Stimulated activated CD8-positive, alpha-beta memory T cell treated with anti-CD3 and anti-CD28 coated beads, Interleukin-15, amount 100 ng/mL, for 48 hours (primary cell): ENCODE data around the gene AMMECR1.
"Not testable (repeated sequence)": the region's sequence is repeated elsewhere in the genome, so short reads cannot be mapped to it uniquely, and the experiment has no call there.

Experiments used
- DNase-seq, 2 donors: peaks; one replicate each; pipeline ENCODE4 v3.0.0-alpha.2; 2020; ENCODE audit warnings: low read depth in 2 of 2

Gene AMMECR1

DNA sequence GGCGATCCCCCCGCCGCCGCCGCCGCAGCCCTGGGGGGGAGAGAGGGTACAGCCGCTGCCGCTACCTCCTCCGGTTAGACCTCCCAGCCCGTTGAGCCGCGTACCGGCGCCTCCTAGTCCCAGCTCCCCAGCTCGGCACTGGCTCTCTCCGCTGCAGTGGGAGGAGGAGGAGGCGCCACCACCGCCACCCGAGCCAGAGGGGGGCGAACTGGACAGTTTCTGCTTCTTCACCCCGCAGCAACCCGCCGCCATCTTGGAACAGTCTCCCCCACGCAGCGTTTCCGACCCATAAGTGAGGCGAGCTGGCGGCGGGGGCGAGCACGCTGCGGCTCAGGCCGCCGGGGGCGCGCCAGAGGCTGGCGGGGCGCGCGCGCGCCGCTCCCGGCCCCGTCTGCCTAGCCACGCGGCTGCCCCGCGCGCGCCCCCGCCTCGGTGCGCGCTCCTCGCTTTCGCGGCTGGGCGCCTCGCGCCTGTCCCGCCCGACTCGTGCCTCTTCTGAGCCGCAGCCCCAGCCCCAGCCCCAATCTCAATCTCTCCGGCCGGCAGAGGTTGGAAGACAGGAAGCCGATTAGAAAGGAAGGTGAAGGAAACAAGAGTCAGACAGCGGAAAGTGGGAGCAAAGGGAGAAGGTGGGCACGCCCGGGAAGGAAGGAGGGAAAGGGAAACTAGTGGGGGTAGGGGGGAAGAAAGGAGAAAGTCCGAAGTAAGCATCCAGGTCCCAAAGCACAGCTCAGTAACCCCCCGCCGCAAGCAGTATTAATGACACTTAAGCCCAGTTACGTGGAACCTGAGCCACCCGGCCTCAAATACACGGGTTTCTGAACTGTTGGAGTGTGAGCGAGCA, at the start of gene AMMECR1:
TSS of gene AMMECR1 (minus strand) at position 266 of the 844 bp plus-strand sequence. CDS start at position 252, 14 bp downstream.
- peak; percentile 66 to 74 for DNase-seq

DNA sequence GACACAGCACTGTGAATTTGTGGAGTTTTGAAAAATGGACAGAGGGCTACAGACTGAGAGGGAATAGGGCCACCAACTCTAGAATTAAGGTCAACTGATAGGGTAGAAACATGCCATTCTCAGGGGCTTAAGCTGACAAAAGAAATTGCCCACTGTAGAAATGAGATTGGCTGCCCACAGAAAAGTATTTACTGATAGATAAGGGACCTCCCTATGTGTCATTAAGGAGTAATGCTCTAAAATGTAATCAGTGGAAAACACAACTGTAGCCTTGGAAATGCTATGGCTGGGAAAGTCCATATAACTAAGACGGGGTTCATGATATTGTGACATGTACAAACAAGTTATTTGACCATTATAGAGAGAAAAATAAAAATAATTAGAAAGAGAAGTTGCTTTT, 45.4 kb upstream of the AMMECR1 start:
- DNase-seq = no peak

DNA sequence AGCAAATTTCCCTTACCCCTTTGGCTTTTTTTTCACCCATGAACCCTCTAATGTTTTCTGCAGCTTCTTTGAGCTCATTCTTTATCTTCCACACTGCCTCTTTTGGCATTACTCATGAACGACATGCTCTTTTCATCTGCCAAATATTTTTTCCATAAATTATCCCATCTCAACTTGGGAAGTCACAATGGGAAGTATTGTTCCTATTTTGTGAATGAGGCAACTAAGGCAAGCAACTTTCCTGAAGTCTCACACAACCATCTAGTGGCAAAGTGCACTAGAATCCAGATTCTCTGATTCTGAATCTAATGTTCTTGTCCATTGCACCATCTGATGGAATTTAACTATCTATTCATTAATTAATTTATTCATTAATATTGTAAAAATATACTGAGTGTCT, 41.4 kb upstream of the AMMECR1 start:
- no peak for DNase-seq

DNA sequence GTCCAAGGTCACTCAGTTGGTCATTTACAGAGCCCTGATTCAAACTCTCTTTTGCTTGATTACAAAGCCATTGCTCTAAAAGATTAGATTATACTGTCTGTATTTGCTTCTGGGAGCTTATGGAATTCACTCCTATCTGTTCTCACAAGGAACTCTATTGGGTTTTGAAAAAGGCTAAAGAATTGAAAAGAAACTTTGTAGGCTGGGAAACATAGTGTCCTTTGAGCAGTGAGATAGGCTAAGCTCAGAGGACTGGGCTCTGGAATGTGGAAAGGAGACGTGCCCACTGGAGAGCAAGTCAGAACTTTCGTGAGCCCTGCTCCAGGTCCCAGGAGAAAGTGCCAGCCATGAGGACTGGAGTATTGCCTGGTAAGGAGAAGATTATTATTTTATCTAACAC, 40.7 kb upstream of the AMMECR1 start, which contains the start of gene RTL9:
TSS of gene RTL9 (plus strand) at position 301 of the 400 bp plus-strand sequence. CDS start 91,770 bp downstream, outside the sequence.
- no peak for DNase-seq

DNA sequence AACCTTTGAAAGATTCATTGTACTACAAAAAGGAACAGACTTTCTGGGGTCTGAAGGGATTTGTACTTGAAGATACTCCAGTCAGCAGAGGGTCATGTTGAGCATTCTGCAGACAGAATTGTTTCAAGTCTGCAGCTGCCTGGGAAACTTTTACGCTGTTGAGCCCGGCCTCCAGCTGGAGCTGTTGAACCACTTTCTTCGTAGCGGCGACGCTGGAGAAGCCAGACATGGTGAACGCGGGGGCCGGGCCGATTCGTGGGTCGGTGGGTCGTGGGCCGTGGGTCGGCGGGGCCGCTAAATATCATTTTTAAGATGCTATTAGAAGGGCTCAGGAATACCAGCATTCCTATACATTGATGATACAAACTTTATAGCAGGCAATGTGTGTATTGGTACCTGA, 28.8 kb upstream of the AMMECR1 start:
- no peak for DNase-seq

DNA sequence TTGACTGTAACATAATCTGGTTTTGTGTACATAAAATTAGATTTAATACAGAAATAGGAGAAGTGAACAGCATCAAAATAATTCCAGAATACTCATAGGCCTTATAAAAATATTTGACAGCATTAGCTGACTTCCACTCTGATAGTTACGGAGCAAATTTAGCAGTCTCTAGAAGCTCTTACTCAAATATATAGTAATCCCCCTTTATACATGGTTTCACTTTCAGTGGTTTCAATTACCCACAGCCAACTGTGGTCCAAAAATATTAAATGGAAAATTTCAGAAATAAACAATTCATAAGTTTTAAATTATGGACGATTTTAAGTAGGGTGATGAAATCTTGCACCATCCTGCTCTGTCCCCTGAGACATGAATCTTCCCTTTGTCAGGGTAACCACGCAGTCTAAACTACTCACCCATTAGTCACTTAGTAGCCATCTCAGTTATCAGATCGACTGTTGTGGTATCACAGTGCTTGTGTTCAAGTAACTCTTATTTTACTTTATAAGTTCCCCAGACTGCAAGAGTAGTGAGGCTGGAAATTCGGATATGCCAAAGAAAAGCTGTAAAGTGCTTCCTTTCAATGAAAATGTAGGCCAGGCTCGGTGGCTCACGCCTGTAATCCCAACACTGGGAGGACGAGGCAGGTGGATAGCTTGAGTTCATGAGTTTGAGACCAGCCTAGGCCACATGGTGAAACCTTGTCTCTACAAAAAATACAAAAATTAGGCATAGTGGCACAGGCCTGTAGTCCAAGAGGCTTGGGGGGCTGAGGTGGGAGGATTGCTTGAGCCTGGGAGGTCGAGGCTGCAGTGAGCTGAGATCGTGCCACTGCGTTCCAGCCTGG, 23.5 kb upstream of the AMMECR1 start:
- DNase-seq = no peak

DNA sequence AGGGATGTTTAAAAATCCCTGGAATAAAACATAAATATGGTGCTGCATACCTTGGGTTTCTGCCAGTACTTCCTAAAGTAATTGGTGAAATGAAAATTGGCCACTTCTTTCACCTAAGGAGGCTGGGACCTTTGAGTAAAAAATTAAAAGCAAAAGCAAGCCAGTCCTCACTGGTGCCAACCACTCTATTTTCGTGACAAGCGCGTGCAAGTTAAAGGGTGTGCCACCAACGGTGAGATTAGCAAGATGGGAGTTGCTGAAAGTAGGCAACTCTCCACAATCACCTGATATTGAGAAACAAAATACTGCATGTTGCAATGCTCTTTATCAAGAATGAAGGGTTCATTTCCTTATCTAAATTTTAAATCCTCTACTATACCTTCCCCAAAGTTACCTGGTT, 21.1 kb upstream of the AMMECR1 start:
- DNase-seq = no peak

DNA sequence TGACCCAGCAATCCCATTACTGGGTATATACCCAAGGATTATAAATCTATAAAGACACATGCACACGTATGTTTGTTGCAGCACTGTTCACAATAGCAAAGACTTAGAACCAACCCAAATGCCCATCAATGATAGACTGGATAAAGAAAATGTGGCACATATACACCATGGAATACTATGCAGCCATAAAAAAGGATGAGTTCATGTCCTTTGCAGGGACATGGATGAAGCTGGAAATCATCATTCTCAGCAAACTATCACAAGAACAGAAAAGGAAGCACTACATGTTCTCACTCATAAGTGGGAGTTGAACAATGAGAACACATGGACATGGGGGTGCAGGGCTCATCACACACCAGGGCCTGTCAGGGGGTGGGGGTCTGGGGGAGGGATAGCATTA, 15.6 kb upstream of the AMMECR1 start:
- not testable (repeated sequence) for DNase-seq

DNA sequence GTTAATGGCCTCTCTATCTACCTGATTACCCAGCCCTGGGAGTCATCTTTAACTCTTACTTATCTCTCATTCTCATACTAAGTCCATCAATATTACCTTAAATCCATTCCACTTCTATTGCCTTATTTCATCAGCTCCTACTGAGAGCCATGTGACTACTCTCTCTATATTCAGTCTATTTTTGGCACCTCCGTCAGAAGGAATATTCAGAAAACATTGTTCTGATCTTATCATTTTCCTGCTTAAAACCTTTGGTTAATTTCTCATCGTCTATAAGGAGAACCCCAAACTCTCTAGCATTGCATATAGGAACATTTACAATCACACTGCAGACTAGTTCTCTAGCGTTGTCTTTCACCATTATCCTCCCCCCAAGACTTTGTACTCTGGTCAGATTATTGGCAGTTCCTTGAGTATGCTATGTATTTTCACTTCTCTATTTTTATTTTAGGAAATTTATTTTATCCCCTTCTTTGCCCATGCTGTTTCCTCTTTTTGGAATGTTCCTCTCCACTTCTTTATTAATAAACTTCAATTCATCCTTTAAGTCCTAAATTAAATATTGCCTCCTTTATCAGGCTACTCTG, 13.7 kb upstream of the AMMECR1 start:
- DNase-seq = no peak

DNA sequence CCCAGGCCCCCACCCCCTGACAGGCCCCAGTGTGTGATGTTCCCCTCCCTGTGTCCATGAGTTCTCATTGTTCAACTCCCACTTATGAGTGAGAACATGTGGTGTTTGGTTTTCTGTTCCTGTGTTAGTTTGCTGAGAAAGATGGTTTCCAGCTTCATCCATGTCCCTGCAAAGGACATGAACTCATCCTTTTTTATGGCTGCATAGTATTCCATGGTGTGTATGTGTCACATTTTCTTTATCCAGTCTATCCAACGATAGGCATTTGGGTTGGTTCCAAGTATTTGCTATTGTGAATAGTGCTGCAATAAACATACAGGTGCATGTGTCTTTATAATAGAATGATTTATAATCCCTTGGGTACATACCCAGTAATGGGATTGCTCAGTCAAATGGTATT, 10.7 kb upstream of the AMMECR1 start:
- DNase-seq = not testable (repeated sequence)

DNA sequence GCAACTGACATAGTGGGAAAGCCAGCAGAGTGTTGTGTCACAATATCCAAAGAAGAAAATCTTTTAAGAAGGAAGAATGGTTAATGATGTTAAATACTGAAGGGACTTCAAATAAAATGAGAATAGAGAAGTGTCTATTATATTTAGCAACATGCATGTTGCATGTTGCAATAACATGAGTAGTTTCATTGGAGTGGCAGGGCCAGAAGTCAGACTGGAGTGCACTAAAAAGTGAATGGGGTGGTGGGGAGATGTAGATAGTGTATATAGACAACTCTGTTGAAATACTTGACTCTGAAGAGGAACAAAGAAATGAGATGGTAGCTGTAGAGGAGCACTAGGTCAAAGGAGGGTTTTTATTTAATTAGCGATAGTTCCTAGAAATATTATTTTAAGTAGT, 9.5 kb upstream of the AMMECR1 start:
- DNase-seq = no peak

DNA sequence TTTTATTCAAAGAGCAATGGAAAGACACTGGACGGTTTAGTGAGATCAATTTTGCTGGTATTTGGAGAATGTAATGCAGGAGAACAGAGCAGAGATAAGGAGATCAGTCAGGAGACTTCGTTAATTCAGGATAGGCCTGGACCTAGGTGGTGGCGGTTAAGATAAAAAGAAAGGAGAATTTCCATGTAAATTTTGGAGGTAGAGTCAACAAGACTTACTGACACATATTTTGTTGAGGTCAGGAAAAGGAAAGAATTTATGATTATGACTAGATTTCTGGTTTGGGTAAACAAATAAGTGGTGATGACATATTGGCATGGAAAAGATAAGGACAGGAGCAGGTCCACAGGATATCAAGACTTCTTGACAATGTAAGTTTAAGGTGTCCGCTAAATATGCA, 8.8 kb upstream of the AMMECR1 start:
- DNase-seq = no peak

DNA sequence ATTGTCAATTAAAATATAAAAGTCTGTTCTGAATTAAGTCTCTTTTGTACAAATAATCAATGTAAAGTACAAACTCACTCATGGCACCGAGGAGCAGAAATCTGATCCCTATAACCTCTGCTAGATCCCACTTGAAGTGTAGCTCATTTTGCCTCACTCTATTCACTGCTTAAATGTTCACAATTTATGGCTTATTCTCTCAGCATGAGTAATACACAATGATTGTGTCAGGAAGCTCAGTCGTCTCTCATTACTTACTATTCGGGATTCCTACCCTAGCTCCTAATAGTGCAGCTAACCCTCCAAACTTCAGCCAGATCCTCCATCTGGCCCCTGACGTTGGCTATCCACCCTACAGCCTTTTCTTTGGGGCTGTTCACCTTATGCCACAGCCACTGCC, 4.7 kb upstream of the AMMECR1 start:
- no peak for DNase-seq

DNA sequence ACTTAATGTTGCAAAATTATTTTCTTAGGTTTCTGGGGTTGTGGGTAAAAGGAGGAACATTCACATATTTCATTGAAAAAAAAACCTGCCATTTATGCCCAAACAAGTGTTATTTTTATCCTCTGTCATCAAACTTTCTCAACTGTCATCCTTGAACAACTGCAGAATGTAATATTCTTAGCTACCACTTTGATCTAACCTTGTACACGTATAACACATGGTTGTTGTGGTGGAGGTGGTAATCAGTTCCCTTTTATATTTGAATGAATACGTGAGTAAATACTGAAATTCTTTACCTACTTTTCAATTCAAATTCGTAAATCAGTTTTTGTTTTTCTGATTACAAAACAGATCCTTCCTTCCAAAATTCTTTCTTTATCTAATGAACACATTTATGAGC, 3.8 kb upstream of the AMMECR1 start:
- DNase-seq = no peak

DNA sequence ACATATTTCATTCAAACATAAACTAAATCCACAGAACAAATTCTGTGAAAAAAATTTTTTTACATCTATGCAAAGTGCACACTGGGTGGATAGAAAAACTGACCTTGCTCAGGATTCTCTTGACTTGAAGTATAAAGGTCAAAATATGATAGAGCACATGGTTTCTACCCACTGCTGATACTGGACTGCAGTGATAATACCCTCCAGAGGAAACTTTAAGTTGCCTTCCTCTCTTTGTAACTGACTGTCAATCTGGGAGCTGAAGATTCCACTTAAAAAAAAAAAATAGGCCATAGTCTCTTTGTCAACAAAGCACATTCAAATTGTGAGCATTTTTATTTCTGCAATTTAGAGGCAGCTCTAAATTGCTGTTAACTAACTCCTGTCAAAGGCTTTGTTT, 3.2 kb upstream of the AMMECR1 start:
- no peak for DNase-seq

DNA sequence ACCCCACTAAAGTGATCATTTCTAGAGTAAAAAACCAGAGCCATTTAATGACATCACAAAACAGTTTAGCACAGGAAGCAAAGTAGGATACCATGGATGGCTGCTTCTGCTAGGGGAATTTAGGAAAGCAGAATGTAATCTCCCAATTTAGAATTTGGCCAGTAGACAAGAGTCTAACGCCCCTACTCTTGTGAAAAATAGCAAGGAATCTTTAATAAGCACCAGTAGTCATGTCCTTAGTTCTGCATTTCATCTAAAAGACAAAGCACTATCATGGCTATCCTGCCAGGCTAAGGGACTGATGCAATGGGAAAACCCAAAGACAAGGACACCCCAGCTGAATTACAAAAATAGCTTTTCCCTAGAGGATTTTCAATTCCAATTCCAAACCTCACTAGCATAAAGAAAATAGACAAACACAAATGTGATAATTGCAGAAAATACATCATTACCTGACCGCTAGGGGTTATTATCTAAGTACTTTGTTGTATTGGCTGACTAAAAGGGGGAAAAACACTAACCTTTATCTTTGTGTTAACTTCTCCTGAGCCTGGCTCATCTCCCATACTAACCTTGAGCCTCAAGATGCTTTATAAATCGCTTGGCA, 2.6 kb upstream of the AMMECR1 start:
- DNase-seq = no peak

DNA sequence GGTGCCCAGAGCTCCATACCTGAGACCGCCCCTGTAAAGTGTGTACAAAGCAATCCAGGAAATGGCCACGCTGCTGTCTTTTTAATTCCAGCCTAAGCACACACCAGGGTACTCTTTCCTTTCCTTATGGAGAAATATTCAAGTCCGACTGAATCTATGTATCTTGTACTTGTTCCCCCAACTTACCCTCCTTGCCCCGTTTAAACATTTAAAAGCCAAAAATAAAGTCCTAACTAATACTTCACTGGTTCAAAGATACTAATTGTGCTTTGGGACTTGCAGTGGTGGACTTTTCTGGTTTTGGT, 731 bp upstream of the AMMECR1 start:
- no peak for DNase-seq

DNA sequence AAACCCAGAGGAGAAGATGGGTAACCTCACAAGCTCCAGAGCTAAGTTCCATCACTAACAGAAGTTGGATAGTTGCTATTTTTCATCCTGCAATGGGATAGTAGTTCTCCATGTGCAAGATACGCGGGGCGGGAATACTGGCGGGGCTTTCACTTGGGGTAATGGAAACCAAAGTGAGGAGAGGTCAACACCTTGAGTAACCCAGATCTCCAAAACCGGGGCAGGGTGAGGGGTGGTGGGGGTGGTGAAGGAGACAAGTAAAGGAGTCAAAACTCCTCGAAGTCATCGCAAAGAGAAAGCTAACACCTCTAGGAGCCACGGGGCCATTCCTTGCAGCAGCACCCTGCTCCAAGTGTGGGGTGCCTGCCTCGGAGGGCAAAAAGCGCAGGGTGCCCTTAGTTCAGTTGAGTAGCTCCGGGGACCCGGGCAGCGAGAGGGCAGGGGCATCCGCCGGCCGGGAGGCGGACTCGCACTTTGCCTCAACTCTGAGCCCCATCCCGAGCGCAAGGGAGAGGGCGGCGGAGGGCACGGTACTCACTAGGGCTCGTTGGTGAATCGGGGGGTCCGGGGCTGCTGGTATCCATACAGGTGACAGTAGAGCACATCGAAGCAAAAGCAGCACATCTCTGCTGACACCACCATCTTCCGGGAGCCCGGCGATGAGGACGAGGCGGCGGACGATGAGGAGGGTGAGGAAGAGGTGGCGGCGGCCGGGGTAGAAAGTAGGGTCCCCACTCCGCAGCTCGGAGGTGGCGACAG, 645 bp downstream of the AMMECR1 start:
- peak in 1 of 2 donors; percentile 15 for DNase-seq

DNA sequence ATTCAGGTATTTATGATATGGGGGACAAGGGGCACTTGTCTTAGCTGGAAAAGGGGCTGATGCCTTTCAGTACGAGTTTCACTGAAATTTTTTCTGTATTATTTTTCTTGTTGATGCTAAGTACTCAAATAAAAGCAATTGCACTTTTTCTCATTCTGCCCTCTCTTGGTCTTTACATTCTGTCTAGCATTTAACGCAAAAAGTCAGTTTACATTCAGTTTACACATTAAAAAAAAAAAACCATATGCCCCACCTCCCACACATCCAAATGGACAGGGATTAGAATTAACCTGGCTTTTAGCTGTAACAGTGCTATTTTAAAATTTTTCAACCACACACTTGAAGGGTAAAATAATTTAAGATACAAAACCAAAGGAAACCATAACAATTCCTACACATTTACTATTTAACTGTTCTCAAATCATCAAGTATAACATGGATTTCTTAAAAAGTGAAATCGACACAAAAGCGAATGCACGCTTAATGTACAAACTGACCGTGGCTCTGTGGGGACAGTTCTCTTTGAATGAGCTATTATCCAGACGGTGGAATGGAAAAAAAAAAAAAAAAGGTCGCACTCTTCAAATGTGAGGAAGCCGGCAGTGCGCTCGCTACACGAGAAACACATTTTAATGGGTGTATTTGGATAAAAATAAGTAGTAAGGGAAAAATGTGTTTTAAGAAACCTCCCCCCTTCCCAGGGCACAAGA, 1.4 kb downstream of the AMMECR1 start:
- DNase-seq = no peak

DNA sequence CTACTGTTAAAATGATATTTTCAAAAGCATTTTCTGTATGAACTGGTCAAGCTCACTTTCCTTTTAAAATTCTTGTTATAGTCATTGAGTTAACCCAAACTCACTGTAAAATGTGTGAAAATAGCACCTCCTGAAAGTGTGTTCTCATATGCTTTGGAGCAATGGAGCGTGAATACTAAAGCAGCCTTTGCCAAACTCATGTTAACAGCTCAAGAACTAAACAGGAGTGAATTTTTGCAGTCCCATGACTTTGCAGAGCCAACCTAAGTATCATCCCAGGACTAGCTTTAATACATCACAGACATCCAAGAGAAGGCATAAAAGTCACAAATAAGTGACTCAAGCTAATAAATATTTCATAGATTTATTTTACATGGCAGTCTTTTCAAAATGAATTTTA, 2.3 kb downstream of the AMMECR1 start:
- no peak for DNase-seq
